A549 (cell line): Measurements from ENCODE around the gene RANBP6.

ENCODE experiments used
- BHLHE40 ChIP-seq: IDR thresholded peaks from 2 replicates; pipeline ENCODE4 v1.6.1; 2012; ENCODE audit warnings: low read depth, low read length, inconsistent platforms
- CBX2 ChIP-seq: fragments of 200-600 bp; sonication (generic); IDR thresholded peaks from 2 replicates; pipeline ENCODE4 v1.6.1; 2016; ENCODE audit warnings: low read depth, mild to moderate bottlenecking, borderline replicate concordance
- CTCF ChIP-seq: fragments of >200 bp; sonication (Bioruptor Twin); formaldehyde crosslinking; IDR thresholded peaks from 3 replicates; pipeline ENCODE4 v1.5.1; 2016
- ELK1 ChIP-seq: fragments of 150-350 bp; IDR thresholded peaks from 2 replicates; pipeline ENCODE4 v1.6.1; 2014; ENCODE audit warnings: low read depth, mild to moderate bottlenecking, low read length
- EP300 ChIP-seq, 2 experiments: fragments of >200 bp; sonication (Bioruptor Twin); formaldehyde crosslinking; IDR thresholded peaks; 2 replicates in 1 of 2; 3 replicates in 1 of 2; pipeline ENCODE4 v1.6.1; 2016 to 2017
- HDAC2 ChIP-seq: fragments of 200-600 bp; sonication (generic); IDR thresholded peaks from 2 replicates; pipeline ENCODE4 v1.6.1; 2016
- JUNB ChIP-seq: fragments of >200 bp; sonication (Bioruptor Twin); formaldehyde crosslinking; IDR thresholded peaks from 2 replicates; pipeline ENCODE4 v1.6.1; 2016
- MAFK ChIP-seq: fragments of 450-650 bp; IDR thresholded peaks from 2 replicates; pipeline ENCODE4 v1.6.1; 2014; ENCODE audit not compliant: partially characterized antibody
- POLR2A ChIP-seq: IDR thresholded peaks from 2 replicates; pipeline ENCODE4 v1.6.1; 2012; ENCODE audit warnings: mild to moderate bottlenecking, low read length
- POLR2AphosphoS2 ChIP-seq: conservative IDR thresholded peaks from 2 replicates; pipeline ENCODE4 v1.6.1; 2012; ENCODE audit warnings: low read length, improper control_type of control experiment, inconsistent platforms
- RAD21 ChIP-seq, 2 experiments: fragments of >200 bp in 1 of 2; sonication (Bioruptor Twin) in 1 of 2; formaldehyde crosslinking in 1 of 2; IDR thresholded peaks in 1 of 2; conservative IDR thresholded peaks in 1 of 2; 2 replicates in 1 of 2; 3 replicates in 1 of 2; pipeline ENCODE4 v1.6.1; 2012 to 2018; ENCODE audit warnings: inconsistent platforms in 1 of 2
- SMC3 ChIP-seq: fragments of >200 bp; sonication (Bioruptor Twin); formaldehyde crosslinking; IDR thresholded peaks from 3 replicates; pipeline ENCODE4 v1.6.1; 2018; ENCODE audit warnings: inconsistent platforms
- TF ChIP-seq, protein P1 (sequence below): fragments of 200-600 bp; sonication (generic); IDR thresholded peaks from 2 replicates; pipeline ENCODE4 v1.6.1; 2016; ENCODE audit warnings: antibody characterized with exemption, mild to moderate bottlenecking, moderate library complexity

DNA sequence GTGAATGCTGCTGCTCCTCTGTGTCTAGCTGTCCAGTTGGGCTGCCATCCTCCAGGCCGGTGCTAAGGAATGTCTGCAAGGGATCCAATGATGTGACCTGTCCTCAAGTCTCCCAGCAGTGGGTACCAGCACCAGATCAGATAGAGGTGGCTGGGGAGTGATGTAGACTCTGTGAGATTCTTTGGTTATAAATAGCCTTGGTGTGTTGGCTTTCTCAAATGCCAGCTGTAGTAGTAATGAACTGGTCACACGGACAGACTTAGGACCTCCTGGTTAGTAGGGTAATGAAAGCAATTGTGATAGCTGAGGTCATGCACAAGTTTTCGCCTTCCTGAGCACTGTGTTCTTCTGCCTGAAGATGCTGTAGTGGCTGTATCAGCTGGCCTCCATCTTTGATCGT lies 29.9 kb upstream of the RANBP6 start:
- TF ChIP-seq CTCF, result no peak
- no peak for TF ChIP-seq POLR2AphosphoS2
- TF ChIP-seq JUNB, result no peak
- TF ChIP-seq RAD21 (conservative IDR thresholded peaks at IDR 0.05 in 1 of 2, IDR thresholded peaks at IDR 0.05 in 1 of 2), result no peak
- TF ChIP-seq, protein P1, sequence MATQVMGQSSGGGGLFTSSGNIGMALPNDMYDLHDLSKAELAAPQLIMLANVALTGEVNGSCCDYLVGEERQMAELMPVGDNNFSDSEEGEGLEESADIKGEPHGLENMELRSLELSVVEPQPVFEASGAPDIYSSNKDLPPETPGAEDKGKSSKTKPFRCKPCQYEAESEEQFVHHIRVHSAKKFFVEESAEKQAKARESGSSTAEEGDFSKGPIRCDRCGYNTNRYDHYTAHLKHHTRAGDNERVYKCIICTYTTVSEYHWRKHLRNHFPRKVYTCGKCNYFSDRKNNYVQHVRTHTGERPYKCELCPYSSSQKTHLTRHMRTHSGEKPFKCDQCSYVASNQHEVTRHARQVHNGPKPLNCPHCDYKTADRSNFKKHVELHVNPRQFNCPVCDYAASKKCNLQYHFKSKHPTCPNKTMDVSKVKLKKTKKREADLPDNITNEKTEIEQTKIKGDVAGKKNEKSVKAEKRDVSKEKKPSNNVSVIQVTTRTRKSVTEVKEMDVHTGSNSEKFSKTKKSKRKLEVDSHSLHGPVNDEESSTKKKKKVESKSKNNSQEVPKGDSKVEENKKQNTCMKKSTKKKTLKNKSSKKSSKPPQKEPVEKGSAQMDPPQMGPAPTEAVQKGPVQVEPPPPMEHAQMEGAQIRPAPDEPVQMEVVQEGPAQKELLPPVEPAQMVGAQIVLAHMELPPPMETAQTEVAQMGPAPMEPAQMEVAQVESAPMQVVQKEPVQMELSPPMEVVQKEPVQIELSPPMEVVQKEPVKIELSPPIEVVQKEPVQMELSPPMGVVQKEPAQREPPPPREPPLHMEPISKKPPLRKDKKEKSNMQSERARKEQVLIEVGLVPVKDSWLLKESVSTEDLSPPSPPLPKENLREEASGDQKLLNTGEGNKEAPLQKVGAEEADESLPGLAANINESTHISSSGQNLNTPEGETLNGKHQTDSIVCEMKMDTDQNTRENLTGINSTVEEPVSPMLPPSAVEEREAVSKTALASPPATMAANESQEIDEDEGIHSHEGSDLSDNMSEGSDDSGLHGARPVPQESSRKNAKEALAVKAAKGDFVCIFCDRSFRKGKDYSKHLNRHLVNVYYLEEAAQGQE, result no peak
- no peak for TF ChIP-seq CBX2
- no peak for TF ChIP-seq BHLHE40
- no peak for TF ChIP-seq ELK1
- no peak for TF ChIP-seq EP300 (IDR thresholded peaks at IDR 0.05)
- TF ChIP-seq POLR2A, result no peak
- no peak for TF ChIP-seq MAFK
- no peak for TF ChIP-seq HDAC2
- TF ChIP-seq SMC3, result no peak
